NCI-H2196 (cell line): ENCODE data around the gene MBP.

ENCODE experiments used
- DNase-seq: peaks from one replicate; lab custom pipeline; 2025; ENCODE audit not compliant: unreplicated experiment; lab: John Stamatoyannopoulos, UW

MBP gene

DNA sequence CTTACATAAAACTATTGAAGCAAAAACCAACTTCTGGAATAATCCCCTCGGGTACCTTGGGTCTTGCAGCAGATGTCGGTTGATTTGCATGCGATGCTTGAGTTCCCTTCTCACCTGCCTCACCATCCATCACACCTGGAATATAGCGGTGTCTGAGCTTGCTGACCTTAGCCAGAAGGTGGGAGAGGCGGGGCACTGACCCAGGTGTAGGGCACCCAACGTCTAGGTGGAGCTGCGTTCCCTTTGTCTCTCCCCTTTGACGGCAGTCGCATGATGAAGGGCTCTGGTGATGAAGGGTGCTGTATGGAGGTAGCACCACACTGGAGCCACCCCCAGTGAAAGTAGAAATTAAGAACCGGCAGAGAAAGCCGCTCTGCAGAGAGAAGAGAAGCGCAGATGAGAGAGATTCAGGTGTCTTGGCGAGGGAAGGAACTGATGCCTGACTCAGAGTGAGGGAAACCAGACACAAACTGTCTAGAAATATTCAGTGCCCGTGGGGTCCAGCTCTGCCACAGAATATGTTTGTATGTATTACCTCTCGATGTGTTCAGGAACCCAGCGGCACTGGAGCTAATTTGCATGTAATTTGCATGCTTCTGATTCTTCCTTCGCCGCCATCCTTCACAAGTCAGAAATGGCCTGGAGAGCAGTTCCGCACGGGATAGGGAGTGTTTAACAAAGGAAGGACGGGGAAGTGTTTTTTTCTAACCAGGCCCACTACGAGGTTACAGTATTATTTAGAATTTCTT, 19.4 kb upstream of the MBP start:
- DNase-seq: no peak

DNA sequence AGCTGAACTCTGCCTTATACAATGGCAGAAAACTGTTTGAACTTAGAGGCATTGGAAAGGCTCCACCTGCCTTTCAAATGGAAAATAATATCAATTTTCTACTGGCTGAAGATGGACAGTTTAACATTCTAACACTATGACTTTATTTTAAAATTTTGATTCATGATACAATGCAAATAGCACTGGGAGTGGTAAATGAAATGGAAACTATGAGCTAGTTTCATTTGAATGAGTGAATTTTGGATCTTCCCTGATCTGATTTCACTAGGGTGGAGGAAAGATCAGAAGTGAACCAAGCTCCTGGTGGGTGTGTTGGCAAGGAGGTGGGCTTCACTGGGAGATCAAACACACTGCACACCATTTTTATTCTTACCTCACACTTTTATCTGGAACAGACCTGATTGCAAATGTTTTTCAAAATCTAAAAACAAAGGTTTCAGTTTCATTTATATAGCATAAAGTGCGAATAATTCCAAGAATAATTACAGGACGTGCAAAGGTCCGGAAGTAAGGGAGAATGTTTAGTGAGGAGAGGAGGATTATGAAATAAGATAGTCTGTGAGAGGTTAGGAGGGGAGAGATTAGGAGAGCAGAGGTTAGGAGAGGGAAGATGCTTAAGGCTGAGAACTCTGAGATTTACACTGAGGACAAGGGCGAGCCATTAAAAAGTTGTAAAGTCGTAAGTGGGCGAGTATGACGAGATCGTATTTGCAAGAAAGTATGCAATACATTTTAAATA, 18.6 kb upstream of the MBP start:
- DNase-seq: no peak

DNA sequence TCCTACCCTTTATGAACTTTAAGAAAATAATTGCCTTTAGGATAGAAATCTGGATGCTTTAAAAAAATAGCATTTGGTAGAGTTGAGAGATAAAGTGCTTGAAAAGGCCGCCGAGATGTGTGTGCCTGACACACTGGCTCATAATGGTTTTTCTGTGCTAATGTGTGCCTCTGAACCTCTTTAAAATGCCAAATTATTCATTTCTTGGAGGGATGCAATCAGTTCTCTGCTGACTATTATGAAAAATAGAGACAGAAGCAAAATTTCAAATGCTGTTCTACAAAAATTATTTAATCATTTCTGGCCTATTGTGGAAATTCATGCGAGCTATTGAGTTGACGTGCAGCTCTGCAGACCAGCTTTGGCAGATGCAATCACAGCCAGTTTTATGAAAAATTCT, 18.0 kb upstream of the MBP start:
- DNase-seq: no peak

DNA sequence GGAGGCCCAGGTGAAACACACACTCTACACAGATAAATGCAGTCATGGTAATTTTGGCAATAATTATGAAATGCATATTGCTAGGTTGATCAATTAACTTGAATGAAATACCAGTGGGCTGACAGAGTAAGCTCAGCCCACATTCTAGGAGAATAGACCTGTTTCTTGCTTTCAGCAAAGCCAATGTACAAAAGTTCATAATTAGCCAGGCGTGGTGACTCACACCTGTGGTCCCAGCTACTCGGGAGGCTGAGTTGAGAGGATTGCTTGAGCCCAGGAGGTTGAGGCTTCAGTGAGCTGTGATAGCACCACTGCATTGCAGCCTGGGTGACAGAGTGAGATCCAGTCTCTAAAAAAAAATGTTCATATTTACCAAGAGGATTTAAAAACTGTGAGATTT, 15.7 kb upstream of the MBP start:
- DNase-seq: no peak

DNA sequence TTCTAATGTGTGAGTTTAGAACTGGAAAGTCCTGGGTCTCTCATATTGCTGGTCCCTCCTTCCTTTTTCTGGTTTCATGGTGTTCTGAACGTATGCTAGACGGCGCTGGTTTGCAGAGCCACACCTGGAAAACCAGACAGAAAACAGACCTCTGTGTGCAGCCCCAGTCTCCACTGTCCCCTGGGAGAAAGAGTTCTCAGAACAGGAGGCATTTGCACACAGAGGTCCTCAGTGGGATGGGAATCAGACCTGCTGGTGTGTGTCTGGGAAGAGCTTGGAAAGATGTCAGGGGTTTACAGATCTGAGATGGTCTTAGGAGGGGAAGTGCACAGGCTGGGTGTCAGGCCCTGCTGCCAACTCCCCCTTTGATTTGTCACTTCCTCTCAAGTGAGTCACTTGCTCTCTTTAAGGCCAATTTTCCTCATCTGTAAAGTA, 14.9 kb upstream of the MBP start:
- no peak for DNase-seq

DNA sequence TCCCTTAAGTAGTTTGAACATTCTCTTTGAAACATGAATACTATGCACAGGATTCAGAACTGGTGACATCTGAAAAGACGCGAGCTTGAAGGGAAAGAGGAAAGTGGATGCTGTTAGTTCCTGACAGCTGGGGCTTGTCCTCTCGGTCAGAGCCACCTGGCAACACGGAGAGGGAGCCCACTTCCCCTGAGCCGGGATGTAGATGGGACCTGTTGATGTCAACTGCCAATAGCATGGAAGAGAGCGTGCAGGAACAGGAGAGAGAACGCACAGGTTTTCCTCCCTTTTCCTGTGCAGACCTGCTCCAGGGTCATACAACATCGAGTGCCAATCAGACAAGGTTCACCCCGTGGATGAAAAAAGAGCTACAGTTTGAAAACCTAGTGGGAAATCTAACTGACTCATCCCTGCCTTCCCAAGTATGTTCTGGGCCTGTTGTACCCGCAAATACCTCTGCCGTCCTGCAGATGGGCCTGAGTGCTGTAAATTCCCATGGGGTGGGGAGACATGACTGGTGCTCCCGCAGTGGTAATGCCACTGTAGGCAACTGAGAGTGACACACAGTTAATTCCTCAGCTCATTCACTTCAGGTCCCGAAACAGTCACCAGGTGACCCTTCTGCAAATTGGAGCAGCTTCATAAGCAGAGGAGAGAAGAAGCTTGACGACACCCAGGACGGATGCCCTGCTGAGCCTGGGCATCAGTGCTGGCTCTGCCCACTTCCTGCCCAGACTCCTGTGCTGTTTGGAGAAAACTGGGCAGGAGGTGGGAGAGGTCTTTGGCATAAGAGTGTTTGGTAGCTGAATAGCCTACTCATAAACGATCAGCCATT, 13.9 kb upstream of the MBP start:
- no peak for DNase-seq

DNA sequence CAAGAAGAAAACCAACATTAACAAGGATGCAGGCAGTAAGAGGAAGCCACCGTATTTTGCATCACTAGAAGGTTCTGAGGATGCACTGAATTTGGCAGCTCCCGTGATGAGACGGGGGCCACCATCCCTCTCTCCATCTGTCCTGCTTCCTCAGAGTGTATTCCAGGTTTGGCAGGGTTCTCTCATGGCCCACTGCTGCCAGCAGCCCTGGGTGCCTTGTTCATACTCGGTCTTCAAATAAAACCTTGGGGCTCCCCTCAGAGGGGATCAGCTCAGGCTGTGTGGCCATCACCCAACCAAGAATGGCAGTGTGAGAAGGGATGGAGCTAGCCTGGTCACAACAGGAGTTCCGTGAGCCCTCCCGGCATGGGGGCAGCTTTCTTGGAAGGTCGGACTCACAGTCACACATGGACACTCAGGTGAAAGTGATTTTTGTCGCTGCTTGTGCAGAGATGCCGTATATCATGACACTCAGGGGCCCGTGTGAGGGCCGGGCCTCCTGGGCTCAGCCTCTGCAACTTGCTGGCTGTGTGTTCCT, 12.8 kb upstream of the MBP start:
- no peak for DNase-seq

DNA sequence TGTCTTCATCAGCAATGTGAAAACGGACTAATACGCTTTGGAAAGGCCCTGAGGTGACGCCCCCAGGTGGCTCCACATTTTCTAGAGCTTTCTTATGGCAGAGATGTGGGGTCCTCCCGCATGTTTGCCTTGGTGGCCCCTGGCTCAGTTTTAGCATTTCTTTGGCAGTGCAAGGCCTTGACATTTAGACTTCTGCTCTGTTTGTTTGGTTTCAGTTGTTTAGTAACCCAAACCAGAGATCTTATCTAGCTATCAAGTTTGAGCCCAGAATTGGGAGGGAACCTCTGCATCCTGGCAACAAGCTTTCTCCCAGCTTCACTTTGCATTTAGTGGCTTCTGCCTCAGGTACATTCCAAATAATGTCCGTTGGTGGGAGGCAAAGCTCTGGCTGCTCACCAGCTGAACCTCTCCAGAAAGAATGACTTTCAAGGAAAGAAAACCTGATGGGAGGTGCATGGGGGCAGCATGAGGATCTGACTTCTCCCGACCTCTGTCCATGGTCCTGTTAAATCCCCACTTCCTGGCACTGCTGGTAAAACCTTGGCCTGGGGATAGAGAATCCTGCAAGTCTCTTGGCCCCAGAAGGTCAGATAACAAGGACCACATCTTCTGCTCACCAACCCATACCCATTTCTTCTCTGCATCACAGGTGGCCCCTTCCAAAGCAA, 12.0 kb upstream of the MBP start:
- DNase-seq: no peak

DNA sequence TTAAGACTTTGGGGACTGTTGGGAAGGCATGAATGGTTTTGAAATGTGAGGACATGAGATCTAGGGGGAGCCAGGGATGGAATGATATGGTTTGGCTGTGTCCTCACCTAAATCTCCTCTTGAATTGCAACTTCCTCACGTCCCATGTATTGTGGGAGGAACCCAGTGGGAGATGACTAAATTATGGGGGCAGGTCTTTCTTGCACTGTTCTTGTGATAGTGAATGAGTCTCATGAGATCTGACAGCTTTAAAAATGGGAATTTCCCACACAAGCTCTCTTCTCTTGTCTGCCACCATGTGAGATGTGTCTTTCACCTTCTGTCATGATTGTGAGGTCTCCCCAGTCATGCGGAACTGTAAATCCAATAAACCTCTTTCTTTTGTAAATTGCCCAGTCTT, 11.5 kb upstream of the MBP start:
- DNase-seq: no peak

DNA sequence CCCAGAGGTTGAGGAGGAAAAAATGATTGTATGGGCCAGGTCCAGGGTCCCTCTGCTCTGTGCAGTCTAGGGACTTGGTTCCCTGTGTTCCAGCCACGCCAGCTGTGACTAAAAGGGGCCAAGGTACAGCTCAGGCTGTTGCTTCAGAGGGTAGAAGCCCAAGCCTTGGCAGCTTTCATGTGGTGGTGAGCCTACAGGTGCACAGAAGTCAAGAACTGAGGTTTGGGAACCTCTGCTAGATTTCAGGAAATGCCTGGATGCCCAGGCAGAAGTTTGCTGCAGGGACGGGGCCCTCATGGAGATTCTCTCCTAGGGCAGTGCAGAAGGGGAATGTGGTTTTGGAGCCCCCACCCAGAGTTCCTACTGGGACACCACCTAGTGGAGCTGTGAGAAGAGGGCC, 10.6 kb upstream of the MBP start:
- DNase-seq: no peak

DNA sequence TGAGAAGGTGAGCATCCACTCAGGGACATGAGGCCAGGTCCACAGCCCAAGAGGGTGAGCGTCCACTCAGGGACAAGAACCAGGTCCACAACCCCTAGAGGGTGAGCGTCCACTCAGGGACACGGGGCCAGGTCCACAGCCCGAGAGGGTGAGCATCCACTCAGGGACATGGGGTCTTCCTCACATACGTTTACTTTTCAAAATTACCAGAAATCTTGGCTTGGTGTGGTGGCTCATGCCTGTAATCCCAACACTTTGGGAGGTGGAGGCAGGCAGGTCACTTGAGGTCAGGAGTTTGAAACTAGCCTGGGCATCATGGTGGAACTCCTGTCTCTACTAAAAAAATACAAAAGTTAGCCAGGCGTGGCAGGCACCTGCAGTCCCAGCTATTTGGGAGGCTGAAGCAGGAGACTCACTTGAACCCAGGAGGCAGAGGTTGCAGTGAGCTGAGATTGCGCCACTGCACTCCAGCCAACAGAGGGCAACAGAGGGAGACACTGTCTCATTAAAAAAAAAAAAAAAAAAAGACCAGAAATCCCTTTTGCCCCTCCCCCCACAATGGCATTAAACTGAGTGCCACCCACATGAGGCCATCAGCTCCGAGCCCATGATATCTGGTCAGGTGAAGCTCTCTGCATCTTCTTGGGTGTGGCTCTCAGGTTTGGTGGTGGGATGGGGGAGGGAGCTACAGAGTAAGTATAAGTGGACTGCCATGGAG, 9.0 kb upstream of the MBP start:
- no peak for DNase-seq

DNA sequence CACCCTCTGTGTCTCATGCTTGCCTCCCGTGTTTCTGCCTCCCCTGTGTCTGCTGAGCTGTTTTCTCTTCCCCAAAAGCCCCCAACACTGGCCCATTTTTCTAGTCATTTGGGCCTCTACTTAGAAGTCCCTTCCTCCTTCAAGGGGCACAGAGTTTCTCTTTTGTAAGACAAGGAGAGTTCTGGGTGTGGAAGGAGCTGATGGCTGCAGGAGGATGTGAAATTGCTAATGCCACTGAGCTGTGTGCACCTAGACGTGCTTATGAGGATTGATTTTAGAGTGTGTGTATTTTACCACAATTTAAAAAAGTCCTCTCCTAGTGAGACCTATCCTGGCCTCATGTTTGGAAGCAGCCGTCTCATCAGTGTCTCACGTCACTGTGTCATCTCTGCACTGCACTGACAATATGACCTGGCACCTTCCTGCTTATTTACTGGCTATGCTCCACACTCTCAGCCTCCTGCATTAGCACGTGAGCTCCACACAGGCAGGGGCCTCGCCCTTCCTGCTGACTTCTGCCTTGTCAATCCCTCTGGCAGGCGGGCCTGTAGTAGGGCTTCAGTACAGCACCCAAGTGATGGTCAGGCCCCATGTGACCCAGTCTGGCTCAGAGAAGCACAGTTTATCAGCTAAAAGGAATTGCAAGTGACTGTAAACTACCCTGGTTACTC, 8.0 kb upstream of the MBP start:
- DNase-seq: no peak

DNA sequence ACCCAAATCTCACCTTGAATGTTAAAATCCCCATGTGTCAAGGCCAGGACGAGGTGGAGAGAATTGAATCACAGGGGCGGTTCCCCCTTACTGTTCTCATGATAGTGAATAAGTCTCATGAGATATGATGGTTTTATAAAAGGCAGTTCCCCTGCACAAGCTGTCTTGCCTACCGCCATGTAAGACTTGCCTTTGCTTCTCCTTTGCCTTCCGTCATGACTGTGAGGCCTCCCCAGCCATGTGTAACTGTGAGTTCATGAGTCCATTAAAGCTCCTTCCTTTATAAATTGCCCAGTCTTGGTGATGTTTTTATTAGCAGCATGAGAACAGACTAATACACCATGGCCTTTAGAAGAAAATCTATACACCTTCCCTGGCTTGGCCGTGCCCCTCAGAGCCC, 7.4 kb upstream of the MBP start:
- DNase-seq: no peak

DNA sequence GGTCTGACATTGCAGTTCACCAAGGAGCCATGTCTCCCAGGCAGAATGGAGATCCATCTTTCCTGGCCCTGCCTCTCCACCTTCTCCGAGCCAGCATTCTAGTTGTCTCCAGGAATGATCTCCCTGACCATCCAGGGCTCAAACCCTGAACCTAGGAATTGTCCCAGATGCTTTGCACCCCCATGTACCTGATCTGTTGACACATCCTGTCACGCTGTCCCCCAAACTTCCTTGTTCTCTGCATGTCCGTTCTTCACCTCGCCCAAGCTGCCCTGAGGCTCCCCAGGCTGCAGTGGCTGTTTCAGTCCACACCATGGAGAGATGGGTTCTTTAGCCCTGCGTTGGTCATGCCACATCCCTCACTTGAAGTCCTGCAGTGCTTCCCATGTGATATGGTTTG, 7.0 kb upstream of the MBP start:
- DNase-seq: no peak

DNA sequence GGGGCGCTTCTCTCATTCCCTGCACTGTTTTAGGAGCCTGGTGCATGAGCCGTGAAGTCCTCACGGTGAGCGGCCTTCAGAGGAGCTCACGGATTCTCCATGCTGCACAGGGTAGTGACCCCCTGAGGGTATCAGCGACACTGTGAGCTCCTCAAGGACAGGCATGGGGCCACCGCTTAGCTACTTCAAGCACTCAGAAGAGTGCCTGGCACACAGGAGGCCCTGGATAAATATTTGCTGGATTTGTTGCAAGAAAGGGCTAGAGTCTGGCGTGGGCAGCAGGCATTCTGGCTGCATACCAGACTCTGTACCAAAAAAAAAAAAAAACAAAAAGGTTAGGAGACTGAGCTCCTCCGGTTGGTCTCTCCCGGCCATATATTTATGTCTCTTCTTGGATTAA, 5.7 kb upstream of the MBP start:
- DNase-seq: no peak

DNA sequence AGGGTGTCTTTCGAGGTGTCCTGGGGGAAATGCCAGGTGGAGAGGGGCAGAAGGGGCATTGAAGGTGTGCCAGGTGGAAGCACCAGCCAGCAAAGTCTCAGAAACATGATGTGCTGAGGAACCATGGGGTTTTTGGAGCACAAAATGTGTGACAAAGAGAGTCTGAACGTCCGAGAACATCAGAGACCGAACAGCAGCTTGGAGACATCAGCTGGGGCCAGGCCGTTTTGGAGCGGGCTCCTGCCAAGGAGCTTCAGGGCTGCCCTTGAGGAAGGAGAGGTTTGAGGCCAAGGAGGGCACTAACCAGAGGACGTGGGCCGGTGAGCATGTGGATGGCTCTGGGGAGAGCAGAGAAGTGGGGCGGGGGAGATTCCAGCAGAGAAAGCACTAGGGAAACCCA, 5.3 kb upstream of the MBP start:
- DNase-seq: no peak

DNA sequence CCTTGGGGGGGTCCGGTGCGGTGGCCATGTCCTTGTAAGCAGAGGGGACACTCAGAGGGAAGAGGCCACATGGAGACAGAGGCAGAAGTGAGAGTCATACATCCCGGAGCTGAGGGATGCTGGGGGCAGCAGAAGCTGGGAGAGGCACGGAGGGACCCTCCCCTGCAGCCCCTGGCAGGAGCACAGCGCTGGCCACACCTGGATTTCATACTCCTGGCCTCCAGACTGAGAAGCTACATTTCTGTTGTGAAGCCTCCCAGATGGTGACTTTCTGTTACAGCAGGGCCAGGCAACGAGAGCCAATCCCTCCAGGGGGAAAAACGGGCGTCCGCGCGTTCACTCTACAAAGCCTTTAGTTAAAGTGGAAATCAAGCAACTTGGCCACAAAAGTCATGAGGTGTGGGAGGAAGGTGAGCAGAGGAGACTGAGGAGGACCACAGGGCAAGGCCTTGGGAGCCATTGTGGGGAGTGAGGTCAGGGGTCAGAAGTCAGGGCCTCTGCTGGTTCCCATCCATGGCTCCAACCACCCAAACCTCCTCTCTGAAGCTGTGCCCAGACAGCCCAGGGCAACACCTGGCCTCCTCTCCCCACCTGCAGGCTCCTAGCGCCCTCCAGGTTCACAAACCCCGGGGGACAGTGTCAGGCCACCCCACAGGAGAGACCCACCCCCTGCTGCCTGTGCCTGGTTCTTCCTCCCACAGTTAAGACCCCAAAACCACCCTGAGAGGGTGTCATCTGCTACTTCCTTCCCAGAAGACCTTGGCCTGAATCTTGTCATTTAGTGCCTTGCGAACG, 4.5 kb upstream of the MBP start:
- DNase-seq: no peak

DNA sequence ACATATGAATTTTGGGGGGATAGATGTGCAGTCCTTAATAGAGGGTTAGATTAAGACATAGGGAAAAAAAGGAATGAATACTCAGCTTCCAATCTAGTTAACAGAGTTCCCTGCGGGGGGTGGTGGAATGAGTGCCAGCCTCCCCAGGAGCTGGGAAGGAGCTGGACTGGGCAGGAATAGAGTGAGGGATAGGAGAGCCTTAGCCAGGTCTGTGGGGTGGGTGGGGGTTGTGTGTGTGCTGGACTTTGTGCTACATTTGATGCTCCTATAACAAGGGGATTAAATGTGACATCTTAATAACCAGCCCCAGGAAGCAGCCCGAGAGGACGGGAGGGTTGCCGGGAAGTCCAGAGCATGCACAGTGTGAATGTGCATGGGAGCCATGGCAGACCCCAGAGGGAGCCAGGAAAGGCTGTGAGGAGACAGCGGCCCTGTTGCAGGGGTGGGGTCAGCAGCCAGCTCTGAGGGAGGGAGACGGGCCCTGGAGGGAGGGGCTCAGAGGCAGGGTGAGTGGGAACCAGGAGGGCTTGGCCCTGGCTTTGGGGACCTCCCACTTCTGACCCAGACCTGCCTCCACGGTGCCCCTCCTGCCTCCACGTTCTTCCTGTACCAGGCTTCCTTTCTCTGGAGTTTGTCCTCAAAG, 3.6 kb upstream of the MBP start:
- DNase-seq: no peak
